LNCAP (cell line): ENCODE results near the gene HOXA1.

Source experiments
- CTCF ChIP-seq: fragments of 450-650 bp; IDR thresholded peaks from 2 replicates; pipeline ENCODE4 v1.5.1; 2017; ENCODE audit warnings: mild to moderate bottlenecking

Gene HOXA1

DNA sequence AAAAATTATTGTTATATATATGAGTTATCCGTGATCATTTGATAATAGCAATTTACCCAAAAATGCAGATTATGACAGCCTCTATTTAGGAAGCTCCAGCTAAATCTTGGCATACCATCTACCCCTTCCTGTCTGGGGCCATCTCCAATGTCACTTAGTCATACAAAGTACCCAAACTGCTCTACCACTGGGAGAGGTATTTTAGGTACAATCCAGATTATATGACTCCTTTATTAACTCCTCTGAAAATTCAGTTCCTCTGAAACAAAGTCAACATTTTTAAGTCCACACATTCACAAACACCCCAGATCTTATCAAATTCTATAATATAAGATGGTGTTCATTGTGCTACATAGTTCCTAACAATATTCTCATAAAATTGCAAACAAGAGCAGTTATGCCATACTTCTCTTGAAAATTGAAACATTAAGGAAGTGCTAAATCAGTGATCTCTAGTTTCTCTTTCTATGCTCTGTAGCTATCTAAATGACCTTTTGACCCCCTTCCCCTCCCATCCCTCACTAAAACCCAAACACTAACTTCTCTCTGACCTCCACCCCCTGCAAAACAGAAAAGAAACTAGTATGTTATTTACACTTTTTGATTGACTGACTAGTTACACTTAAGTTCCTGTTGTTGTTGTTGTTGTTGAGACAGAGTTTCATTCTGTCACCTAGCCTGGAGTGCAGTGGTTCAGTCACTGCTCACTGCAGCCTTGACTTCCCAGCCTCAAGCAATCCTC, 16.4 kb downstream of the HOXA1 start:
- TF ChIP-seq CTCF: no peak

DNA sequence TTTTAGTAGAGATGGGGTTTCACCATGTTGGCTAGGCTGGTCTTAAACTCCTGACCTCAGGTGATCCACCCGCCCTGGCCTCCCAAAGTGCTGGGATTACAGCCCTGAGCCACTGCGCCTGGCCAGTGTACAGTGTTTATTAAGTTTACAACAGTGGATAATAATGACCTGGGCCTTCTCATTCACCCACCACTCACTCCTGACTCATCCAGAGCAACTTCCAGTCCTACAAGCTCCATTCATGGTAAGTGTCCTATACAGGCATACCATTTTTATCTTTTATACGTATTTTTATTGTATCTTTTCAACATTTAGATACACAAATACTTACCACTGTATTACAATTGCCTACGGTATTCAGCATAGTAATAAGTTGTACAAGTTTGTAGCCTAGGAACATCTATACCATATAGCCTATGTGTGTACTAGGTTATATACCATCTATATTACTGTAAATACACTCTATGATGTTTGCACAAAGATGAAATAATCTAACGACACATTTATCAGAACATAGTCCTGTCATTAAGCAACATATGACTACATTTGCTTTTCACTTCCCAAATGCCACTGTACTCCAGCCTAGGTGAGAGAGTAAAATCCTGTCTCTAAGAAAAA, 17.1 kb downstream of the HOXA1 start:
- TF ChIP-seq CTCF: no peak

GRCh38 chr7:27073076-27073475, 22.7 kb downstream of the HOXA1 start:
- TF ChIP-seq CTCF: no peak

- TF ChIP-seq CTCF: no peak
Observed at GRCh38 chr7:27071622-27072390, 24.0 kb downstream of the HOXA1 start.

DNA sequence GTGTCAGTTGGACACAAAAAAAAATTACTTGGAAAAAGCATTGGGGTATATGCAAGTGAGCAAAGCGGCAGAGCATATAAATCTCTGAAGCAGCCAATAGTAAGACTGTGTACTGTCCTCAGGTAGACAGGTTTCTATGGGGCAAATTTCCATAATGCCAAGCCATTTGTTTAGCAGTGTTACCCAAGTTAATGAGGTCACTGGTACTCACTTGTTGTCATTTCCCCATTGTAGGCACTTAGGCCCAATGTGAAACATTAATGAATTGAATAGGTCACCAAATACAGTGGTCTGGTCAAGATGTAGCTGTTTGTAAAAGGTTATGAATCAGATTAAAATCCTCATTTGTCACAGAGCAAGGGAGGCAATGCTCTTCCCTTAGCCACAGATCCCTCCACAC, 27.5 kb downstream of the HOXA1 start:
- TF ChIP-seq CTCF: no peak

GRCh38 chr7:27066148-27066547, 29.7 kb downstream of the HOXA1 start:
- no peak for TF ChIP-seq CTCF

DNA sequence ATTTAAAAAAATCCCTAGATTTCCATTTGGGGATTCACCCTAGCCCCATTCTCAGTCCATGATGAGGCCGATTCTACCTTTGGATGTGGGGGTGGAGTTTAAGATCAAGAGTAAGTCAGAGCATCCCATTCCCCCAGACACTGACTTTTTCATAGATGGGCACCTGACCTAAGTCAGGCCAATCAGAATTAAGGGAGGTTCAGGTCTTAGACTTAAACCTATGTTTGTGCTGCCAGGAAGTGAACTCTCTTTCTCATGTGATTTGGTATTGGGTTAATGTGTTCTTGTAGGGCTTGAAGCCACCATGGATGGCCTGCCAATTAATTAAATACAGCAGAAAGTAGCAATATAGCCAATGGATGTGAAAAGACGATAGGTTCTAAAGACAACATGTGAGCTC, 30.1 kb downstream of the HOXA1 start:
- no peak for TF ChIP-seq CTCF
